GM12801 (cell line): ENCODE data around the gene SEMA6D.

Experiments used
- CTCF ChIP-seq: IDR thresholded peaks from one replicate; pipeline ENCODE4 v1.5.1; 2011; ENCODE audit warnings: control low read depth; ENCODE audit not compliant: insufficient read length; ENCODE audit errors: extremely low read depth

The SEMA6D gene

DNA sequence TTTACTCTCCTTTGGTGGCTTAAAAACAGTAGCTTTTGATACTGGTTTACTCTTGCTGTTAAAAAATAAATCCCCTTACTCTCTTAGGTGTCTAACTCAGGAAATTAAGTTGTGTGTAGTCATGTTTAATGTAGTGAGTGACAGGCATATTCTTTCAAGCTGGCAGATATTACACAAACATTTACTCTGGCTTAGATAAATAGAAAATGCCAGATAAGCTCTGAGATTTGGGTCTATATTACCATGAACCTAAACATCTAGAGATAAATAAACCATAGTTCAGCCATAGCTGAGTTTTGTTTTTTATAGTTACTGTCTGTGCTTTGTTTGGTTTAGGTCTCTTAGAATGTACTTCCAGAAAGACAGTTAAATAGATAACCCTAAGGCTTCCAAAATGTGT is 2.4 kb downstream of the SEMA6D start:
- TF ChIP-seq CTCF = no peak

DNA sequence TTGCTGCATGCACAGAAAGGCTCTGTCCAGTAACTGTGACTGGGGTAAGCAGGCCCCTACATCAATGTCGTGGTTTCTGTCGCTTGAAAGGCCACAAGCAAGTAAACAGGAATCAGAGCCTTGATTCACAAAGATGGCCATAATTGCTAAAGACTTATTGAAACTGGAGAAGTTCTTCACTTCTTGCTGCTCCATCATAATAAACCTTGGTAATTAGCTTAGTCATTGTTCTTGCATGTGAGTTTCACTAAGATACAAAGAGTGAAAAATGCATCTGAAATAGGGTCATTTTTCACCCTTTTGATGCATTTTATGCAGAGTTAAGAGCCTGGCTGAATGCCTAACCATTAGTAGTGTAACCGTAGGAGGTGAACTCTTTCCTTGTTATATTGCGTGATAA is 3.2 kb downstream of the SEMA6D start:
- no peak for TF ChIP-seq CTCF

GRCh38 chr15:47721676-47722075 is 4.4 kb downstream of the SEMA6D start:
- no peak for TF ChIP-seq CTCF

- no peak for TF ChIP-seq CTCF
Observed at GRCh38 chr15:47724346-47724745, 7.0 kb downstream of the SEMA6D start.

GRCh38 chr15:47725051-47725450 is 7.7 kb downstream of the SEMA6D start:
- TF ChIP-seq CTCF = no peak

DNA sequence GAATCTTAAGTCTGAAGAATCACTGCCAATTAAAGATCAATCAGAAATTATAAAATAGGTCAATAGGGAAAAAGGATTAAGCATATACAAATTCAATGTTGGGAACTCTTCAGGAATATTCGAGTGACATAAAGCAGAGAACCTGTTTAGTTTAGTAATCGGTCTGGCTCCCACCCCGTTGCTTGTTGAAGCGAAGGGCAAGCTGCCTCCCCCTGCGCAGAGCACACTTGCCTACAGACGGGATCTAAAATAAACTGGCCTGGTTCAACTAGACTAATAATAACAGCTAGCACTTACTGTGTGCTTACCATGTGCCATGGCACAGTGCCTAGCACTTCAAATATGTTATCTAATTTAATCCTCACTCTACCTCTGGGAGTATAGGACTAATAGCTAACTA is 8.6 kb downstream of the SEMA6D start:
- no peak for TF ChIP-seq CTCF

DNA sequence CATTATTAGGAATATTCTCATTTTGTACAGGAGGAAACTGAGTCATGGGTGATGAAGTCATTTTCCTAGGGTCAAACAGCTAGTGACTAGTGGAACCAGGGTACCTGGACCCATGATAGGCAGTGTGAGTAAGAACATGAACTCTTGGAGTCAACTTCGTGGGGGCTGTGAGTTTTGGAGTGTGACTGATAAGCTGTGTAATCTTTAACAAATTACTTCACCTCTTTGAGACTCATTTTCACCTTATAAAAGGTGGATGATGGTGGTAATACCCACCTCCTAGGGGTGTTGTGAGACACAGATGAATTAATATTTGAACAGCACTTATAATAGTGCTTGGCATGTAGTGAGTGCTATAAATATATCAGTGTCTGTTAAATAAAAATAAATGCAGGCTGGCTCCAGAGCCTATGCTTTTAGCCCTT is 9.1 kb downstream of the SEMA6D start:
- TF ChIP-seq CTCF = no peak

DNA sequence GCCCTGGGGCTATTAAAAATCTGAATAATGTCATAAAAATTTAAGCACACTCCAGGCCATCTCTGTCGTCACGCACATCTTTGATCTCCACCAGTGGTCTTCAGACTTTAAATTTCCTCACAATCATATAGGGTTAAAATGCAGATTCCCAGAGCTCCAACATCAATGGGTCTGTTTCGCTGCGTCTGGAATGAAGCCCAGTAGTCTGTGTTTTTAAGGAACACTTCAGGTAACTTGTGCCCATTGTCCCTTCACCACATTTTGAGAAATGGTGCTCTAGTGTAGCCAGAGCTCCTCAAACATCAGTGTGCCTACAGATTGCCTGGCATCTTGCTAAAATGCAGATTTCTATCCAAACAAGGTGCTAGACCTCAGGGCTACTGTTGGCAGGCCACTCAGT is 9.8 kb downstream of the SEMA6D start:
- no peak for TF ChIP-seq CTCF
